Fibroblast of villous mesenchyme (primary cell): ENCODE measurements around the gene RSRC1. TPM values are rescaled to one million over a fixed set of nuclear protein-coding genes. Genes with fewer than 3 reads are reported as not detected.

Source experiments
- DNase-seq: peaks from one replicate; pipeline ENCODE4 v3.0.0-alpha.2; 2010; ENCODE audit warnings: low read depth
- H3K4me3 ChIP-seq: 2 replicates; pipeline ENCODE4 v1.5.1; 2011; ENCODE audit warnings: low read depth, mild to moderate bottlenecking, low read length
- CTCF ChIP-seq: IDR thresholded peaks from 2 replicates; pipeline ENCODE4 v1.5.1; 2012; ENCODE audit warnings: low read depth, mild to moderate bottlenecking, low read length; ENCODE audit not compliant: insufficient read depth
- total RNA-seq: library from RNA; depleted of rRNA; stranded (reverse); fragments of >200 nt; gene quantifications from 2 replicates; pipeline ENCODE4 v1.2.3, GENCODE V29; 2012

The RSRC1 gene
- total RNA-seq, 1 donor = 43.6 TPM

- TF ChIP-seq CTCF = no peak
These were observed 409.9 kb downstream of the RSRC1 start for GRCh38 chr3:158519776-158520175.

GRCh38 chr3:158520433-158520832 is 410.5 kb downstream of the RSRC1 start:
- TF ChIP-seq CTCF = no peak
- DNase-seq = no peak
- H3K4me3 ChIP-seq = no peak overlapping the region

More at GRCh38 chr3:158519776-158520175, 409.9 kb downstream of the RSRC1 start:
- no peak for DNase-seq
- no peak overlapping the region for H3K4me3 ChIP-seq

- TF ChIP-seq CTCF = no peak
- DNase-seq = peak; percentile 17
- no peak overlapping the region for H3K4me3 ChIP-seq
These were observed 412.6 kb downstream of the RSRC1 start for GRCh38 chr3:158522221-158523136.

GRCh38 chr3:158528076-158528674 is 418.3 kb downstream of the RSRC1 start:
- TF ChIP-seq CTCF = no peak
- no peak overlapping the region for H3K4me3 ChIP-seq
- DNase-seq = no peak

GRCh38 chr3:158531334-158531733 is 421.4 kb downstream of the RSRC1 start:
- DNase-seq = no peak
- no peak overlapping the region for H3K4me3 ChIP-seq
- no peak for TF ChIP-seq CTCF

GRCh38 chr3:158532099-158532734 is 422.3 kb downstream of the RSRC1 start:
- H3K4me3 ChIP-seq = no peak overlapping the region
- DNase-seq = peak; percentile 47
- peak; percentile 58 for TF ChIP-seq CTCF
